Fibroblast of the aortic adventitia (primary cell): ENCODE data around the gene TPK1. TPM values are rescaled to one million over a fixed set of nuclear protein-coding genes. Genes with fewer than 3 reads are reported as not detected.

ENCODE experiments used
- DNase-seq: peaks from one replicate; pipeline ENCODE4 v3.0.0-alpha.2; 2010; ENCODE audit warnings: low read depth
- H3K4me3 ChIP-seq: 2 replicates; pipeline ENCODE4 v1.5.1; 2011; ENCODE audit warnings: low read depth, mild to moderate bottlenecking, control low read depth, low read length, moderate library complexity
- total RNA-seq: library from RNA; depleted of rRNA; stranded (reverse); fragments of >200 nt; gene quantifications from 2 replicates; pipeline ENCODE4 v1.2.3, GENCODE V29; 2012; ENCODE audit warnings: low replicate concordance
- TF ChIP-seq, protein P1 (sequence below): IDR thresholded peaks from 2 replicates; pipeline ENCODE4 v1.5.1; 2011; ENCODE audit warnings: mild to moderate bottlenecking, low read length, control low read depth, inconsistent platforms; ENCODE audit not compliant: insufficient read depth

TPK1 gene
- total RNA-seq, 1 donor: 7.6 TPM

DNA sequence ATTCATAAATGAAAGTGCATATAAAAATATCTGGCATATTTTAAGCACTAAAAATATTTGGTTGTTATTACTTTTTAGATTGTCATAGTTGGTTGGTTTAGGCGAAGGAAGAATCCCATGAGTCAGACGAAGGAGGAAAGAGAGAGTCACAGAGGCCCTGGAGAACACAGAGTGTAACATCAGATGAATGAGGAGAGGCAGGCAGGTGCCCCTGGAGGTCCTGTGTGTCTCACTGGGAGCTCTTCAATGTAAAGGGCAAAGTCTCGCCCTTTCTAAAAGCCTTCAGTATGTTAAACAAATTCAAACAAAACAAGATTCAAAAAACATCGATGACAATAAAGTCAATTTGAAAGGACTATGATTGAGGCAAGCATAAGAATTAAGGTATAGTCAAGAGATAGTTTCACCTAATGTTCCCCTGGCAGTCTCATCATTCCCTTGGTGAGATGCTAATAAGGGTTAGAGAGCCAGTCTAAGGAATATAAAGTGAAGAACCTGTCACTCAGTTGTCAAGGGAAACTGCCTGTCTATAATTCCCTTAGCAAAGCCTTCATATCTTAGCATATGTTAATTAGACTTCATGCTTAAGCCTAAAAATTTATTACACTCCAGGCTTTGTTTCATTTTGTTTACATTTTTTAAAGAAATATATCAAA is 194.3 kb downstream of the TPK1 start:
- no peak for DNase-seq
- H3K4me3 ChIP-seq: no peak overlapping the region
- TF ChIP-seq, protein P1, sequence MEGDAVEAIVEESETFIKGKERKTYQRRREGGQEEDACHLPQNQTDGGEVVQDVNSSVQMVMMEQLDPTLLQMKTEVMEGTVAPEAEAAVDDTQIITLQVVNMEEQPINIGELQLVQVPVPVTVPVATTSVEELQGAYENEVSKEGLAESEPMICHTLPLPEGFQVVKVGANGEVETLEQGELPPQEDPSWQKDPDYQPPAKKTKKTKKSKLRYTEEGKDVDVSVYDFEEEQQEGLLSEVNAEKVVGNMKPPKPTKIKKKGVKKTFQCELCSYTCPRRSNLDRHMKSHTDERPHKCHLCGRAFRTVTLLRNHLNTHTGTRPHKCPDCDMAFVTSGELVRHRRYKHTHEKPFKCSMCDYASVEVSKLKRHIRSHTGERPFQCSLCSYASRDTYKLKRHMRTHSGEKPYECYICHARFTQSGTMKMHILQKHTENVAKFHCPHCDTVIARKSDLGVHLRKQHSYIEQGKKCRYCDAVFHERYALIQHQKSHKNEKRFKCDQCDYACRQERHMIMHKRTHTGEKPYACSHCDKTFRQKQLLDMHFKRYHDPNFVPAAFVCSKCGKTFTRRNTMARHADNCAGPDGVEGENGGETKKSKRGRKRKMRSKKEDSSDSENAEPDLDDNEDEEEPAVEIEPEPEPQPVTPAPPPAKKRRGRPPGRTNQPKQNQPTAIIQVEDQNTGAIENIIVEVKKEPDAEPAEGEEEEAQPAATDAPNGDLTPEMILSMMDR: no peak

DNA sequence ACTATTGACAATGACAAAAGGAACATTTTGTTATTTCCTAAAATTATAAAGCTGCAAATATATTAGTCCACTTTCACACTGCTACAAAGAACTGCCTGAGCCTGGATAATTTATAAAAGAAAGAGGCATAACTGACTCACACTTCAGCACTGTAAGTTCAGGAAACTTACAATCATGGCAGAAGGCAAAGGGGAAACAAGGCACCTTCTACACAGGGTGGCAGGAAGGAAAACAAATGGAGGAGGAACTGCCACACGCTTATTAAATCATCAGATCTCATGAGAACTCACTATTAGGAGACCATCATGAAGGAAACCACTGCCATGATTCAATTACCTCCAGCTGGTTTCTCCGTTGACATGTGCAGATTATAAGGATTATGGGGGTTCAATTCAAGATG is 203.1 kb downstream of the TPK1 start:
- H3K4me3 ChIP-seq: no peak overlapping the region
- TF ChIP-seq, protein P1: no peak
- no peak for DNase-seq

DNA sequence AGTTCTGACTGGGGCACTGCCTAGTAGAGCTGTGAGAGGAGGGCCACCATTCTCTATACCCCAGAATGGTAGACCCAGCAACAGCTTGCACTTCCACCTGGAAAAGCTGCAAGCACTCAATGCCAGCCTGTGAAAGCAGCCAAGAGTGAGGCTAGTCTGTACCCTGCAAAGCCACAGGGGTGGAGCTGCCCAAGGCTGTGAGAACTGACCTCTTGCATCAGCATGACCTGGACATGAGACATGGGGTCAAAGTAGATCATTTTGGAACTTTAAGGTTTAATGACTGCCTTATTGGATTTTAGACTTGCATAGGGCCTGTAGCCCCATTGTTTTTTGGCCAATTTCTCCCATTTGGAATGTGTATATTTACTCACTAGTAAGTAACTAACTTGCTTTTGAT is 206.3 kb downstream of the TPK1 start:
- no peak for DNase-seq
- no peak overlapping the region for H3K4me3 ChIP-seq
- TF ChIP-seq, protein P1: no peak

DNA sequence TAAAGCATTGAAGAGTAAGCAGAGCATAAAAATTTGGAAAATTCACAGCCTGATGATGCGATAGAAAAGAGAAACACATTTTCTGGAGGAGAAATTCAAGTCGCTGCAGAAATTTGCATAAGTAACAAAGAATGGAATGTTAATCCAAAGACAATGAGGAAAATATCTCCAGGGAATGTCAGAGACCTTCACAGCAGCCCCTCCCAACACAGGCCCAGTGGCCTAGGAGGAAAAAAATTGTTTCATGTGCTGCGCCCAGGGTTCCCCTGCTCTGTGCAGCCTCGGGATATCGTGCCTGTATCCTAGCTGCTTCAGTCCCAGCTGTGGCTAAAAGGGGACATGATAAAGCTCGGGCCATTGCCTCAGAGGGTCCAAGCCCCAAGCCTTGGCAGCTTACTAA is 206.8 kb downstream of the TPK1 start:
- no peak overlapping the region for H3K4me3 ChIP-seq
- DNase-seq: no peak
- TF ChIP-seq, protein P1: no peak

DNA sequence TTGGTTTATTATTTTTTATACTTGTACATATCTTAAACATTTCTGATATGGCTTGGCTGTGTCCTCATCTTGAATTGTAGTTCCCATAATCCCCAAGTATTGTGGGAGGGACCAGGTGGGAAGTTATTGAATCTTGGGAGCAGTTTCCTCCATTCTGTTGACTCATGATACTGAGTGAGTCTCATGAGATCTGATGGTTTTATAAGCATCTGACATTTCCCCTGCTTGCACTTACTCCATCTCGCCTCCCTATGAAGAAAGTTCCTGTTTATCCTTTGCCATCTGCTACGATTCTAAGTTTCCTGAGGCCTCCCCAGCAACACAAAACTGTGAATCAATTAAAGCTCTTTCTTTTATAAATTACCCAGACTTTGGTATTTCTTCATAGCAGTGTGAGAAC is 207.7 kb downstream of the TPK1 start:
- H3K4me3 ChIP-seq: no peak overlapping the region
- no peak for DNase-seq
- TF ChIP-seq, protein P1: no peak

DNA sequence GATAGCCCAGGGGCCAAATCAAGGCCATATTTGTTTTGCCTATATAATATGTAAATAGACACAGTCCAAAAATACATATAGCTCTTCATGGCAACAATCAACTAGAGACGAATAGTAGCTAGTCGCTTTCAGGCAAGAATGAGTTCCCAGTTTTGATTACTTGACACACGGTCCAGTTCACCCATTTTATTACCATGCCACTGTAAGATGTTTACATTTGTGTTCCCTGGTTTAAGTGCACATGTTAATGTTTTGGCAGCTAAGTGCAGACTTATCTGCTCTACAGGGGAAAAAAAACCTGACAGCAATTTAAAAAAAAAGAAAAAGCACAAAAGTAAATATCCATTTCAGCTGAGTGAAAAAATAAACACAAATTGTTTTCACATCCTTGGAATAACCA is 213.1 kb downstream of the TPK1 start:
- no peak for DNase-seq
- TF ChIP-seq, protein P1: no peak
- no peak overlapping the region for H3K4me3 ChIP-seq

DNA sequence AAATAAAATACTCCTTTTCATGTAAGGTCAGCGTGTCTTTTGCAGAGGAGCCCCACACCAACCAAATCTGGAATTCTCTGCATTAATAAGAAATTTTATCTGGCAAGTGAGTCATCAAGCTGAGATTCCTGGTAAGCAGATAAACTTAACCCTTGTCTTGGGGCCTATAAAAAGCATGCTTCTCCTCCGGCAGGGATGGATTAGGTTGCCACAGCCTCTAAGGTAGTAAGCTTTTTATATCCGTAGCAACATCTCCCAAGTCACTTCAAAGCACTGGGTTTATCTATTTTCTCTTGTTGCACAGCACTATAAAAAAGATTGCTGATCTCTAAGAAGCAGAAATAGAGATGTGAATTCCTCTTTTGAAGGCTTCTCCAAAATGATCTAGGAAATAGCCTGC is 229.6 kb downstream of the TPK1 start:
- TF ChIP-seq, protein P1: no peak
- no peak overlapping the region for H3K4me3 ChIP-seq
- DNase-seq: no peak
